GM06990 (cell line): ENCODE data around the gene CALML4.

Experiments
- DNase-seq: peaks from one replicate; pipeline ENCODE4 v3.0.0-alpha.2; 2011; ENCODE audit not compliant: insufficient read length; ENCODE audit errors: extremely low read depth
- H3K27me3 ChIP-seq: replicated peaks from 2 replicates; pipeline ENCODE4 v1.6.0; 2011; ENCODE audit warnings: low read length; ENCODE audit not compliant: control insufficient read depth, insufficient read depth
- H3K36me3 ChIP-seq: 2 replicates; pipeline ENCODE4 v1.5.1; 2011; ENCODE audit warnings: low read length; ENCODE audit not compliant: control insufficient read depth, insufficient read depth
- H3K4me3 ChIP-seq: replicated peaks from 2 replicates; pipeline ENCODE4 v1.5.1; 2011; ENCODE audit warnings: low read depth, mild to moderate bottlenecking, control low read depth, low read length
- TF ChIP-seq, protein P1 (sequence below): IDR thresholded peaks from 2 replicates; pipeline ENCODE4 v1.5.1; 2011; ENCODE audit warnings: low read length, control low read depth, mild to moderate bottlenecking, inconsistent platforms; ENCODE audit not compliant: insufficient read depth, poor library complexity, severe bottlenecking

Gene CALML4

DNA sequence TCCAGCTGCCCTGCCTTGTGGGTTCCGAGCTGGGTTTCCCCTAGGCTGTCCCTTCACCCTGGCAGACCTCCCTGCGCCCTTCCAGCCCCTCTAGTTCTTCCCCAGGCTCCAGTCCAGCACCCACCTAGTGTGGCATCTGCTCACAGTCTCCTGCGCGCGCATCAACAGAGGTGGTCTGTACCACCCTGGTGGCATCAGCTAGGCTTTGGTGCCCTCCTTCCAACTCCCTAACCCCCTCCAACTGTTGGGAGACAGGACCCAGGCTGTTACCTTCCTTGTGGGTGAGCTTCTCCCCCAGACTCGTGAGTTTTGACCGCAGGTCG is 8.0 kb downstream of the CALML4 start:
- Histone ChIP-seq H3K27me3 (no peaks in the 10 kb centered on the region), H3K4me3 (no peak overlapping the region), H3K36me3 (peaks cover 27% of the 10 kb centered on the region)
- DNase-seq: no peak
- TF ChIP-seq, protein P1, sequence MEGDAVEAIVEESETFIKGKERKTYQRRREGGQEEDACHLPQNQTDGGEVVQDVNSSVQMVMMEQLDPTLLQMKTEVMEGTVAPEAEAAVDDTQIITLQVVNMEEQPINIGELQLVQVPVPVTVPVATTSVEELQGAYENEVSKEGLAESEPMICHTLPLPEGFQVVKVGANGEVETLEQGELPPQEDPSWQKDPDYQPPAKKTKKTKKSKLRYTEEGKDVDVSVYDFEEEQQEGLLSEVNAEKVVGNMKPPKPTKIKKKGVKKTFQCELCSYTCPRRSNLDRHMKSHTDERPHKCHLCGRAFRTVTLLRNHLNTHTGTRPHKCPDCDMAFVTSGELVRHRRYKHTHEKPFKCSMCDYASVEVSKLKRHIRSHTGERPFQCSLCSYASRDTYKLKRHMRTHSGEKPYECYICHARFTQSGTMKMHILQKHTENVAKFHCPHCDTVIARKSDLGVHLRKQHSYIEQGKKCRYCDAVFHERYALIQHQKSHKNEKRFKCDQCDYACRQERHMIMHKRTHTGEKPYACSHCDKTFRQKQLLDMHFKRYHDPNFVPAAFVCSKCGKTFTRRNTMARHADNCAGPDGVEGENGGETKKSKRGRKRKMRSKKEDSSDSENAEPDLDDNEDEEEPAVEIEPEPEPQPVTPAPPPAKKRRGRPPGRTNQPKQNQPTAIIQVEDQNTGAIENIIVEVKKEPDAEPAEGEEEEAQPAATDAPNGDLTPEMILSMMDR: no peak

DNA sequence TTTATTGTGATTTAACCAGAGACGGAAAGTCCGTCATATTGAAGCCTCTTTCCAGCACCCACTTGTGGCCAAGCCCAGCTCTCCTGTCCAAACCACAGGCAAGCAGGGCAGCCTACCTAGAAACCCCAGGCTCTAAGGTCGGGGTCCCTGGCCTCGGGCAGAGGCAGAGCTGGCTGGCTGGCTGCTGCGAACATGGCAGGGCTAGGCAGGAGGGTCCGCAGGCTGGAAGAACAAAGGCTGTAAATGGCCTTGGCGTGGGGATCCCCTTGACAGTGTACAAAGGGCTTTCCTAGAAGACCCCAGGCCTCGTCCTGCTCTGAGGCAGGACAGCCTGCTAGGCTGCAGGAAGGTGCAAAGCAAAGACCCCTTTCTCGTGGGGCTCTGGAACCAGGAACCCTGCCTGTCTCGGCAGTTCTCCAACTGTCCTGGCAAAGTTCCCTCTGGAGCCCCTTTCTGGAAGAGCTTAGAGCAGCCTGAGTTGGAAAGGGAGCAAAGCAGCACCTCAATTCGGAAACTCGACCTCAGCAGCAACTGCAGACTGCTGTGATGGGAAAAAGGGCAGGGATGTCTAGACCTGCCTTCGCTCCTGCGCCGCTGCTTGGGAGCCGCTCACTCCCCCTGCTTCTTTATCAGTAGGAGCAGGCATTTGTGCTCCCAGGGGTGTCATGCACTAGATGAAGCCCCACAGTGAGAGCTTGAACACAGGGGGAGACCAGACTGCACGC is 8.5 kb downstream of the CALML4 start:
- TF ChIP-seq, protein P1: no peak
- DNase-seq: no peak
- H3K36me3 ChIP-seq: peaks cover 28% of the 10 kb centered on the region
- H3K27me3 ChIP-seq: no peaks in the 10 kb centered on the region
- H3K4me3 ChIP-seq: no peak overlapping the region

DNA sequence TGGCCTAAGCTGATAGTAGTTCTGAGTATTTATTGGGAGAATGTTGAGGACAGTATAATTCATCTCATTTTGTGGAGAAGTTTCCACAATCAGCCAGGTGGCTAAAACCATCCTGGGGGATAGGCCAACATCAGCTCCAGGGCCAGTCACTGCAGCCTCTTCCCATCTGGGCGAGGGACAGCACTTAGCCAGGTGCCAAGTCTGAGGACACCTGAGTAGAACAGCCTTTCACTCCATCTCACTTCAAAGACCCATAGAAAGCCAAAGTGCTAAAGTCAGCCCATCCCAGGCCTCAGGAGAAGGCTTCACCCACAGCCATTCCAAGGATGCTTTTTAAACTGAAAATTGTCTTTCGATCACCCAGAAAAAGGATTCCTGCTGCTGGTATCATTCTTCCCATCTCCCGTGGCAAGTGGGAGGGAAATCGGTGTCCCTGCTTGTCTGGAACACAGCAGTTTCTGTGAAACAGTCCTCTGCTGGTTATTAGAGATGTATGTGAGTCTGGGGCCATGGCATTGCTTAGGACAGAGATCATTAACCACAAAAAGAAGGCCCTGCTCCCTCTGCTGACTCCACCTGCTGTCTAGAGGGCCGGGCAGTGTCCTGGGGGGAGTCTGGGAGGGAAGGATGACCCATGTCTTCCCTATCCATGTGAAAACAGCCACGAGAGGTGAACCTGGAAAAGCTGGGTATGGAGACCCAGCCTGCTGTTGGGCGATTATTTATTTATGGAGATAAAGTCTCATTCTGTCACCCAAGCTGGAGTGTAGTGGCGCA is 9.6 kb downstream of the CALML4 start:
- H3K36me3 ChIP-seq: peaks cover 28% of the 10 kb centered on the region
- TF ChIP-seq, protein P1: no peak
- no peak for DNase-seq
- no peak overlapping the region for H3K4me3 ChIP-seq
- H3K27me3 ChIP-seq: no peaks in the 10 kb centered on the region

DNA sequence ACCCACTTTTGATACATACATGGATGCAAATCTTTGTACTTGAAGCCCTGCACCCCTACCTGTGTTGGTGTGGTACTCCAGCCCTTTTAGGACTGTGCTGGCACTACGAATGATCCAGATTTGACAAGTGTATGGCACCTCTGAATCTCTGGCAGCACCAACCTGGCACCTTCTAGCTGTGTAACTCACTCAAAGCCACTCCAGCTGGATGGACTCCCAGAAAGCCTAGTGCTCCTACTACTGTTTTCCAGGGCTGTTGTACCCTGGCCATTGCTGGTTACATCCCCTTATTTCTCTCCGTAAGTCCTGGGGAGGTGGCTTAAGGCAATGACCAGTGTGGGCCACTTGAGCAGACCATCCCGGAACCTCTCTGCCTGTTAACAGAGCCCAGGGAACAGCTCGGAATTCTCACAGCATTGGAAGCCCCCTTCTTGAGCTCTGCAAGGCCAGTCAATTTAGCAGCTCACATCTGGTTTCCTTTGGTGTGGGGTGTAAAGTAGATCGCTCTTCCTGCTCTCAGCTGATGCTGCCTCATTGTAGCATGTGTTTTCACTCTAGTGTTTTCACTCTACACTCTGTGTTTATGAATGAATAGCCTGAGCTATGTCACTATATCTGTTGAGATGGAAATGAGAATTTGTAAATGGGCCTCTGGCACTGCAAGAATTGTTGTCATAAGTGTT is 12.2 kb downstream of the CALML4 start:
- TF ChIP-seq, protein P1: no peak
- H3K27me3 ChIP-seq: no peaks in the 10 kb centered on the region
- H3K4me3 ChIP-seq: no peak overlapping the region
- peaks cover 29% of the 10 kb centered on the region for H3K36me3 ChIP-seq
- DNase-seq: no peak

DNA sequence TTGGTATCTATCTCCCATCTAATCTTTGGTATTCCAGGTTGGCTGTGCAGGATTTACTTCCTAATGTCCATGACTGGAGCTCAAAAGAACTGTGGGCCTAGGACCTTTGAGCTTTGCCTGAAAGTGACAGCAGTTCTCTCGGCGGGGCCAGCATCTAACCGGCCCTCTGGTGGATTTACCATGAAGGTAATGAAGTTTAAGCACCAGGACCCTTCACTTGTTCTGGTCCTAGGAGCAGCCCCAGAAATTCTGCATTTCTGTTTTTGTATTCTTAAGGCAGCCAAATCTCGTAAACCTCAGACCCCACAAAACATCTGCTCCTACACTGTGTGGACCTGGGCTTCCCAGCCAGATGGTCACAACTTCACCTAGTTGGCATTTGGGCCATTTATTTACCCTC is 13.0 kb downstream of the CALML4 start:
- H3K4me3 ChIP-seq: no peak overlapping the region
- TF ChIP-seq, protein P1: no peak
- no peak for DNase-seq
- H3K27me3 ChIP-seq: no peaks in the 10 kb centered on the region
- peaks cover 25% of the 10 kb centered on the region for H3K36me3 ChIP-seq
